ENCODE measurements around the gene OR2T10. TPM values are rescaled to one million over a fixed set of nuclear protein-coding genes. Genes with fewer than 3 reads are reported as not detected.

OR2T10 gene
- total RNA-seq, 6 experiments from 2014 or later: not detected

DNA sequence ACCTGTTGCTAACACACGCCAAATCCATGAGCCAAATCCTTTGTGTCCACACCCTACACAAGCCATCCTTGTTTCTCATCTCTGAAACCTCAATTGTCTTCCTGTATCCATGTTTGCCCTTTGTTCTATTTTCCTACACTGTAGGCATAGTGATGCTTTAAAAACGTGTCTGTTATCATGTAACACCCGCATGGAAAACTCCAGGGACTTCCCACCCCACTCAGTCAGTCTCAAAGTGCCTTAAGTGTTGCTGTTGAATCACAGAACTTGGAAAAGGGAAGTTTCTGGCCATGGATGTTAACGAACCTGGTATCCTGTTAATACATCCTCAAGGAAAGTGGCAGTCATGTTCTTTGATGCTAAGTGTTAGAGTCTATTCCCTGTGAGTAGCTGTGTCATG lies 27.7 kb upstream of the OR2T10 start:
- WGBS (ENCODE audit: insufficient coverage, low coverage, low lambda C conversion rate, missing lambda C conversion rate): 68% methylated on average over 4 of the region's 4 CpGs
- Histone ChIP-seq H3K36me3 (no peaks in the 10 kb centered on the region), H3K27ac (no peak overlapping the region), H3K4me1 (no peaks in the 10 kb centered on the region), H3K4me3 (no peak overlapping the region), H3K27me3 (no peaks in the 10 kb centered on the region), H3K9me3 (no peaks in the 10 kb centered on the region)
- TF ChIP-seq POLR2A (IDR thresholded peaks at IDR 0.05) (no peak), CTCF (IDR thresholded peaks at IDR 0.05) (no peak)
- intact Hi-C loops (cut with DNase I): loop anchor here in 1 of 2 donors (5.0 kb wide), 1 partner anchor 182 kb away; no protein-coding TSS in a partner anchor
- no peak for DNase-seq
- no peak for ATAC-seq

GRCh38 chr1:248622570-248623001 lies 25.1 kb upstream of the OR2T10 start:
- Histone ChIP-seq H3K4me1 (no peaks in the 10 kb centered on the region), H3K36me3 (no peaks in the 10 kb centered on the region), H3K4me3 (no peak overlapping the region), H3K9me3 (no peaks in the 10 kb centered on the region), H3K27me3 (no peaks in the 10 kb centered on the region), H3K27ac (no peak overlapping the region)
- WGBS (ENCODE audit: insufficient coverage, low coverage, low lambda C conversion rate, missing lambda C conversion rate): 60% methylated on average over 4 of the region's 4 CpGs
- DNase-seq: no peak
- intact Hi-C loops (cut with DNase I): no loop called here
- peak; percentile 73 to 84 (median 74) for ATAC-seq
- TF ChIP-seq POLR2A (IDR thresholded peaks at IDR 0.05) (no peak), CTCF (IDR thresholded peaks at IDR 0.05) (peak; percentile 55 to 66 (median 58))

- no peak for DNase-seq
- Histone ChIP-seq H3K36me3 (no peaks in the 10 kb centered on the region), H3K4me1 (no peaks in the 10 kb centered on the region), H3K27me3 (no peaks in the 10 kb centered on the region), H3K4me3 (no peak overlapping the region), H3K27ac (no peak overlapping the region), H3K9me3 (no peaks in the 10 kb centered on the region)
- intact Hi-C loops (cut with DNase I): no loop called here
- no peak for ATAC-seq
- 52% methylated on average over 7 of the region's 7 CpGs for WGBS (ENCODE audit: insufficient coverage, low coverage, low lambda C conversion rate, missing lambda C conversion rate)
- no peak for TF ChIP-seq CTCF (IDR thresholded peaks at IDR 0.05)
- no peak for TF ChIP-seq POLR2A (IDR thresholded peaks at IDR 0.05)
Observed at GRCh38 chr1:248621770-248622169, 24.3 kb upstream of the OR2T10 start.

GRCh38 chr1:248618878-248619277 lies 21.4 kb upstream of the OR2T10 start:
- Histone ChIP-seq H3K4me3 (no peak overlapping the region), H3K36me3 (no peaks in the 10 kb centered on the region), H3K27me3 (no peaks in the 10 kb centered on the region), H3K27ac (no peak overlapping the region), H3K4me1 (no peaks in the 10 kb centered on the region), H3K9me3 (no peaks in the 10 kb centered on the region)
- DNase-seq (peak in 1 of 3 donors; percentile 56), ATAC-seq (peak; percentile 71 to 82 (median 77))
- WGBS (ENCODE audit: insufficient coverage, low coverage, low lambda C conversion rate, missing lambda C conversion rate): 0% methylated on average over 3 of the region's 3 CpGs
- intact Hi-C loops (cut with DNase I): loop anchor here in 1 of 2 donors (10.0 kb wide), 1 partner anchor 56 kb away; no protein-coding TSS in a partner anchor
- TF ChIP-seq CTCF (IDR thresholded peaks at IDR 0.05) (peak; percentile 52 to 75 (median 68)), POLR2A (IDR thresholded peaks at IDR 0.05) (no peak)

DNA sequence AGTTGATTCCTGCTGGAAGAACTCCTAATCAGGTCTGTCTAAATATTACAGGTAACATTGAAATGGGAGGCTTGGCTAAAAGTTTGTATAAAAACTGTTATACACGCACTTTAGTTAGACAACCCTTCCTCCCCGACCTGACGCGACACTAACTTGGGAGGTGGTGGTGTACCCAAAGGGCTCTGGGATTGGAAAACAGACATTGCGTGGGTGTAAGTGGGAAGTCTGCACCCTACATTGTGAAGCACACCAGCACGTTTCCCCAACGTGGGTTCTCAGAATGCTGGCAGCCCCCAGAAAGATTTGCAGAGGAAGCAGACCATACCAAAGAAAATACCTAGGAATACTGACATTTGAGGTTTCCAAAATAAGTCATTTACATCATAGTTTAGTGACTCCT lies 20.6 kb upstream of the OR2T10 start:
- Histone ChIP-seq H3K36me3 (no peaks in the 10 kb centered on the region), H3K4me1 (no peaks in the 10 kb centered on the region), H3K9me3 (no peaks in the 10 kb centered on the region), H3K4me3 (no peak overlapping the region), H3K27me3 (no peaks in the 10 kb centered on the region), H3K27ac (no peak overlapping the region)
- ATAC-seq: no peak
- no peak for DNase-seq
- TF ChIP-seq POLR2A (IDR thresholded peaks at IDR 0.05): no peak
- no peak for TF ChIP-seq CTCF (IDR thresholded peaks at IDR 0.05)
- intact Hi-C loops (cut with DNase I): loop anchor here in 1 of 2 donors (10.0 kb wide), 1 partner anchor 57 kb away; no protein-coding TSS in a partner anchor
- WGBS (ENCODE audit: insufficient coverage, low coverage, low lambda C conversion rate, missing lambda C conversion rate): 60% methylated on average over 7 of the region's 7 CpGs
